Astrocyte of the cerebellum (primary cell): ENCODE data around the gene HLA-B.
"Not testable (repeated sequence)": the region's sequence is repeated elsewhere in the genome, so short reads cannot be mapped to it uniquely, and the experiment has no call there.

Experiments
- DNase-seq: peaks from one replicate; pipeline ENCODE4 v3.0.0-alpha.2; 2011; ENCODE audit warnings: low read depth
- H3K4me3 ChIP-seq: 2 replicates; pipeline ENCODE4 v1.5.1; 2011; ENCODE audit warnings: mild to moderate bottlenecking, low read depth, low read length, moderate library complexity
- in situ Hi-C: cut with HindIII; loops from 2 replicates; pipeline ENCODE4 v1.10.0; 2017; ENCODE audit warnings: low sequenced_read_pairs
- TF ChIP-seq, protein P1 (sequence below): IDR thresholded peaks from 2 replicates; pipeline ENCODE4 v1.5.1; 2012; ENCODE audit warnings: low read length, low read depth, moderate library complexity, mild to moderate bottlenecking; ENCODE audit errors: missing control alignments

Gene HLA-B

DNA sequence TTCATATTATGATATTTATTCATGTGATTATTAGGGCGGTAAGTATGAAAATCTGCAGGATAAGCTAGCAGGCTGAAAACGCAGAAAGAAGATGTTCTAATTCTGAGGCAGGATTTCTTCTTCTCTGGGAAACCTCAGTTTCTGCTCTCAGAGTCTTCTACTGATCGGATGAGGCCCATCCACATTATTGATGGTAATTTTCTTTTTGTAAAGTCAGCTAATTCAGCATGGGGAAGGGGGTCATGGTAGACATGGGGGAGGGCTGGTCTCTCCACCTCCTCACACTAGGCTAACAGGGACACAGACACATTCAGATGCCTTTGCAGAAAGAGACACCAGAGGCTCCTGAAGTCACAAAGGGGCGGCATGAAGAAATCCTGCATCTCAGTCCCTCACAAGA, 24.7 kb upstream of the HLA-B start:
- H3K4me3 ChIP-seq = no peak overlapping the region
- in situ Hi-C loops = no loop called here
- TF ChIP-seq, protein P1, sequence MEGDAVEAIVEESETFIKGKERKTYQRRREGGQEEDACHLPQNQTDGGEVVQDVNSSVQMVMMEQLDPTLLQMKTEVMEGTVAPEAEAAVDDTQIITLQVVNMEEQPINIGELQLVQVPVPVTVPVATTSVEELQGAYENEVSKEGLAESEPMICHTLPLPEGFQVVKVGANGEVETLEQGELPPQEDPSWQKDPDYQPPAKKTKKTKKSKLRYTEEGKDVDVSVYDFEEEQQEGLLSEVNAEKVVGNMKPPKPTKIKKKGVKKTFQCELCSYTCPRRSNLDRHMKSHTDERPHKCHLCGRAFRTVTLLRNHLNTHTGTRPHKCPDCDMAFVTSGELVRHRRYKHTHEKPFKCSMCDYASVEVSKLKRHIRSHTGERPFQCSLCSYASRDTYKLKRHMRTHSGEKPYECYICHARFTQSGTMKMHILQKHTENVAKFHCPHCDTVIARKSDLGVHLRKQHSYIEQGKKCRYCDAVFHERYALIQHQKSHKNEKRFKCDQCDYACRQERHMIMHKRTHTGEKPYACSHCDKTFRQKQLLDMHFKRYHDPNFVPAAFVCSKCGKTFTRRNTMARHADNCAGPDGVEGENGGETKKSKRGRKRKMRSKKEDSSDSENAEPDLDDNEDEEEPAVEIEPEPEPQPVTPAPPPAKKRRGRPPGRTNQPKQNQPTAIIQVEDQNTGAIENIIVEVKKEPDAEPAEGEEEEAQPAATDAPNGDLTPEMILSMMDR = no peak
- no peak for DNase-seq

DNA sequence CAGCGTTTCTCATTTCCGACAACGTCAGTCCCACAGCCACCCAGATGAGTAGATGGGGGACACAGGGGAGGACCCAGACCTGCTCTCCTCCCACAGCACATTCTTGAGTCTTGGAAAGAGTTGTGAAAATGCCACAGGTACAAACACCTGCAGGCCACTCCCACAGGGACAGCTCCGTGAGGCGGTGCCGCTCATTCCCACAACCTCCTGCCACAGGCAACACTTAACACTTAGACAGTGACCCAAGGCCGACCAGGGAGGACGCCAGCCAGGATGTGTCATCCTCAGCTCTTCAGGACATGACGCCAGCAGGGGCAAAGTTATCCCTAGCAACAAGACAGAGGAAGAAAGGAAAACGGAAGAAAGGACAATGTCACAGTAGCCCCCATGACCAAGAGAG, 22.9 kb upstream of the HLA-B start:
- no peak for DNase-seq
- in situ Hi-C loops = no loop called here
- TF ChIP-seq, protein P1 = no peak
- H3K4me3 ChIP-seq = no peak overlapping the region

DNA sequence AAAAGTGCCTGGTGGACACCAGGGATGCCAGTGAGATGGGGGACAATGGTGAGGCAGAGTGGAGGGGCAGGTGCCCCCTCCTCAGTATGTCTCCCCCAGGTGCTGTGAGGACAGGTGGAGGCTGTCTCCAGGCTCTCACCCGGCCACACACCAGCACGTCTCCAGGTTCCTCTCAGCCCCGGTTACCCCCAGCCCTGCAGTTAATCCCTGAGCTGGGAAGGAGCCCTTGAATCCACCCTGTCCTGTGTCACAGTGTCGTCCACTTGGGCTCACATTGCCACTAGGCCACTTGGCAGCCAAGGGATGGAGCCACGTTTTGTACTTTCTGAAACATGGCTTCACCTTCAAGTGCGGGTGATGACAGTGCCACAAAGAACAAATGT, 21.7 kb upstream of the HLA-B start:
- in situ Hi-C loops = no loop called here
- TF ChIP-seq, protein P1 = no peak
- DNase-seq = no peak
- no peak overlapping the region for H3K4me3 ChIP-seq

DNA sequence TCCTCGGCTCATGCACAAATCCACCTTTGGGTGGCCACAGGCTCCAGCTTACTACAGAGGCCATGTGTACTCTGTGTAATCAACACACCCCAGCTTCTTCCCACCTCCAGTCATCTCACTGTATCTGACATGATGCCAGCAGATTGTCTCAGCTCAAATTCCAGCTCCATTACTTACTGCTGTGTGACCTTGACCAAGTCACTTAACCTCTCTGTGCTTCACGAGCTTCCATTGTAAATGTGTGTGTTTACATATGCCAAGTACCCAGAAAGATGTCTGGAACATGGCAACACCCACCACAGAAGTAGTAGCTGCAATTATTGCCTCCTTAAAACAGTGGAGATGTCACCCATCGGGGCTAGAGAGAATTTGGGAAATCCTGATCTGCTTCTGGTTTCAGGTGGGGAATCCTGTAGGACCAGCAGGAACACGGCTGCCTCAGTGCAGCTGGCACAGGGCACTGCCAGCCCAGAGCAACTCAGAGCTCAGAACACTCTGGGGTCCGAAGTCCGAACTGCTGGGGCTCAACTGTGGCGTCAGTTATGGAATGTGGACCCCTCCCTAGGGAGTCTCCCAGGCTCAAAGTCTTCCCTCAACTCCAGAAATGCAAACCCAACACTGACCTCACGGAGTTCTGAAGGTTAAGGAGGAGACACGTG, 21.2 kb upstream of the HLA-B start:
- DNase-seq = no peak
- TF ChIP-seq, protein P1 = no peak
- in situ Hi-C loops = no loop called here
- H3K4me3 ChIP-seq = no peak overlapping the region

DNA sequence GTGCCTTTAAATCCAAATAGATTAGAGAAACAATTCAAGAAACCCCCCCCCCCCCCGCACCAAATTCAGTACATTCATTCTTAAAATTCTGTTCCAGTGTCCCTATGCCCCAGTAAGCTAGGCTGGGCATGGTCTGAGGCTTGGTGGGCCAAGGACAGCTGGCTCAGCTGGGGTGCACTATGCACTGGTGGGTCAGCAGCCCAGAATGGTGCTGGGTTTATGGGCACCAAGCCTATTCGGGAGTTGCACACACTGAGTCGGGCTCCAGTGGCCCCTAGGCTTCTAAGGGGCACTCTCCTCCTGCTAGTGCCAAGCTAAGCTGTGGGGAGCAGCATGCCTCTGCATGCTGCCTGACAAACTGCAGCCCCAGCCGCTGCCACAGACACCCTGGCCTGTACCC, 20.1 kb upstream of the HLA-B start:
- no peak overlapping the region for H3K4me3 ChIP-seq
- in situ Hi-C loops = no loop called here
- TF ChIP-seq, protein P1 = no peak
- no peak for DNase-seq

DNA sequence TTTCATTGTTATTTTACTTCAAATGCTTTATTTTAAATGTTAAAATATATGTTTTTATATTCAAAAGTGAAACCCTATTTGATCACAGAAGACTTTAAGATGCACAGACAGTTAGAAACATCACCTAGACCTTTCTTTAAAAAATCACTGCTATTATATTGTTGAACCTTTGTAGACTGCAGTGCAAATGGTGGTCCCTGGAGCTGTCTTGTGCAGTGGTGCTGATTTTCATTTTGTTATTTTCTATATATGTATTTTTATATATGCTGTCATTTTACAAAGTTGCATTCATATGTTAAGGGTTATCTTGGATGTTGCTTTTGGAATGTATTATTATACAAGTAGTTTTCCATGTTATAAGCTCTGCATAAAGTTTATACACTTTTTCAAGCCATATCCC, 18.7 kb upstream of the HLA-B start:
- in situ Hi-C loops = no loop called here
- TF ChIP-seq, protein P1 = no peak
- DNase-seq = no peak
- no peak overlapping the region for H3K4me3 ChIP-seq

DNA sequence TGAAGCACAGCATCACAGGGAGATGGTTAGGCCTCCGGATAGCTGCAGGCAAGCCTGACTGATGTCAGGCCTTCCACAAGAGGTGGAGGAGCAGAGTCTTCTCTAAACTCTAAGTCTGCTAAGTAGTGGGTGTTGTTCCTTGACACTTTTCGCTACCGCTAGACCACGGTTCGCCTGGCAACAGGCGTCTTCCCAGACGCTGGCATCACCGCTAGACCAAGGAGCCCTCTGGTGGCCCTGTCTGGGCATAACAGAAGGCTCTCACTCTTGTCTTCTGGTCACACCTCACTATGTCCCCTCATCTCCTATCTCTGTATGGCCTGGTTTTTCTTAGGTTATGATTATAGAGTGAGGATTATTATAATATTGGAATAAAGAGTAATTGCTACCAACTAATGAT, 17.1 kb upstream of the HLA-B start:
- in situ Hi-C loops, DNase-seq, H3K4me3 ChIP-seq: not testable (repeated sequence)
